Middle frontal gyrus (tissue), 1 donor: ENCODE measurements around the gene RGS18.
"Not testable (repeated sequence)": the region's sequence is repeated elsewhere in the genome, so short reads cannot be mapped to it uniquely, and the experiment has no call there.

Experiments used
- DNase-seq: peaks from one replicate; pipeline ENCODE4 v3.0.0-alpha.2; 2015; ENCODE audit warnings: low spot score; ENCODE audit errors: extremely low spot score

Gene RGS18, protein sequence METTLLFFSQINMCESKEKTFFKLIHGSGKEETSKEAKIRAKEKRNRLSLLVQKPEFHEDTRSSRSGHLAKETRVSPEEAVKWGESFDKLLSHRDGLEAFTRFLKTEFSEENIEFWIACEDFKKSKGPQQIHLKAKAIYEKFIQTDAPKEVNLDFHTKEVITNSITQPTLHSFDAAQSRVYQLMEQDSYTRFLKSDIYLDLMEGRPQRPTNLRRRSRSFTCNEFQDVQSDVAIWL

DNA sequence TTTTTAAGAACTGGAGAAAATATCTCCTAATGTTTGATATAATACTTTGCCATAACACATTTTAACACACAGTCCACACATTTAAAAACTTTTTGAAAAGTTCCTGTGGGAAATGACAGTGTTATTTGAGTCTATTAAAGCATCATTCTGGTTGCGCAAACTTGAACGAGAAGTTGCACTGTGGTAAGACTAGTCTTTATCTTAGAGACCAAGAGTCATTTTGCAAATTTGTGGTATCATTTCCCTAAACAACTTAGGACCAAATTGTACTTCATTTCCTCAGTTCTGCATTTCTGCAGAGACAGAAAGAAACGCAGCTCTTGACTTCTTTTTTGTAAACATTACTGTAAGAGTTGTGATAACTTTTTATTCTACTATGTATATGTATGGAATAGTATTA, at the start of gene RGS18:
RGS18 (plus strand) TSS at position 282 of the 400 bp plus-strand sequence. CDS start 176 bp downstream, outside the sequence.
- DNase-seq: no peak

DNA sequence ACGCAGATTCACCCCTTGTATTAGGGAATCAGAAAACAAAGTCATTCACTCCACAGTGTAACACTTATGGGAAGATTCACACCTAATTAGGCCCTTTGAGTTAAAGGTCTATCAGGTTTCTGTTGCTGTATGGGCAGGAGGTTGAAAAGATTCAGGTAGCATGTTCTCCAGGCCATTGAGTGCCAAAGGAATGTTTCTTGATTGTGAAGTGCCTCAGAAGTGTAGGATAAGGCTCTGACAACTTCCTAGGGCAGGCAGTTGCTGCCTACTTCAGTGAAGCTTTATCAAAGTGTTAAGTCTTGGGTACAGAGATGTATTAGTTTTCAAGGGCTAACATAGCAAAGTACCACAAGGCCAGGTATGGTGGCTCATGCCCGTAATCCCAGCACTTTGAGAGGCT, 48.7 kb upstream of the RGS18 start:
- no peak for DNase-seq

DNA sequence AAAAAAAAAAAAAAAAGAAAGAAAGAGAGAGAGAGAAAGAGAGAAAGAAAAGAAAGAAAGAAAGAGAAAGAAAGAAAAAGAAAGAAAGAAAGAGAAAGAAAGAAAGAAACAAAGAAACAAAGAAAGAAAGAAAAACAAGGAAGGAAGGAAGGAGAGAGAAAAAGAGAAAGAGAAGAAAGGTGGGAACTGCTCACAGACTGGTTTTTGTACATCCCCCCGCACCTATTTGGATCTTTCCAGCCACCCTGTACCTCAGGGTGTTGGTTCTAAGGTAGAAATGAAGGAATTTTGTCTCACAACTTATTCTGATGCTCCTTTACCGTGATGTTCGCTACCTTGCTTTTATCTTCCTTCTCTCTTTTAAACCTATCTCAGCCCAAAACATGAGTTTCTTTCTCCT, 43.3 kb upstream of the RGS18 start:
- no peak for DNase-seq

DNA sequence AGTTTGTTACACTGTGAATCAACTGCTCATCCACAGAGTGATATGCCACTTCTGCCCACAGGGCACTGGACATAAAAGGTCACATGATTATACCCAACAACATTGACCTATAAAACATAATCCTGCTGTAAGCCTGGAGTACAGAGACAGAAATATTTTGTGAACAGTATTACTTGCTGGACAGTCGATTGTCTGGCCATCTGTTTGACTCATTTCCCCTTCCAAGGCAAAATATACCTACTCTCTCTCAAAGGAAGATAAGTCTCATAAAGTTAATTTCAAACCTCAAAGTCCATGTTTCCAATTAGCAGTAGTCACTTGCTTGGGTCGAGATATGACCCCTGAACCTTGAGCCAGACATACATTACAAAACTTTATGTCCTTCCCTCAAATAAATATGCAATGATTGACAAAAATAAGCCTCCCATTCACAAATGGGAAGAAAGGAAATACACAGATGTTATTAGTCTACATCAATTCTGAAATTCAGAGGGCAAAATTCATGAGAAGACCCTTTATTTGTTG, 39.3 kb upstream of the RGS18 start:
- DNase-seq: no peak

DNA sequence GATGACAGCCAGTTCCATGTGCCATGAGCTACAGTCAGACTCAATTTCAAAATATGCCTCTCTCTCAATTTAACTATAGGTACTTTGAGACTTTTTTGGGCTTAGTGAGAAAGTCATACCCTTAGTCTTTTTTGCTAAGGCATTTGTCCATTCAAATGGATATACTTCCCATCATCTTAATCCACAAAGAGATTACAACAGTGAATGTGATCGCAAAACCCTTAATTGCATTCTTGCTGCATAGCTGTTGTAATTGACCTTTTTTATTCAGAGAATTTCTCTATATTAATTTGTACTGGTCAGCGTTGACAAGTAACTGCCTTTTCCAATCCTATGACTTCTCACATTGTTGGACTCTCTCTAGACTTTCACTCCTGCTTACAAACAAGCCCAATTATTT, 38.6 kb upstream of the RGS18 start:
- DNase-seq: no peak

DNA sequence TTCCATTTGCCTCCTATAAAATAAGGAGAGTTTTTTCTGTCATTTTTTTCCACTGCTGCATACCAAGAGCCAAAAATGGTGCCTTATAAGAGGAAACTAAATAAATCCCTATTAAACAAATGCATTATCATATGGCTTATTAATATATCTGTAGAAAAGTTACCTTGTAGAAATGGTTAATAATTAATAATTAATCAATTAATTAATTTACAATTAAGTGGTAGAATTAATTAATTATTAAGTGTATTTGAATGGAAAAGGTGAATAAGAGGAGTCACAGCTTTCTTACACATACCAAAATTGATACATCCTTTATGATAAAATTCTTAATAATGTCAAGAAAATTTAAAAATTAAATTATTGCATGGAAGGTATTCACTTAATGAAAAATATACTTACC, 35.6 kb upstream of the RGS18 start:
- DNase-seq: no peak

DNA sequence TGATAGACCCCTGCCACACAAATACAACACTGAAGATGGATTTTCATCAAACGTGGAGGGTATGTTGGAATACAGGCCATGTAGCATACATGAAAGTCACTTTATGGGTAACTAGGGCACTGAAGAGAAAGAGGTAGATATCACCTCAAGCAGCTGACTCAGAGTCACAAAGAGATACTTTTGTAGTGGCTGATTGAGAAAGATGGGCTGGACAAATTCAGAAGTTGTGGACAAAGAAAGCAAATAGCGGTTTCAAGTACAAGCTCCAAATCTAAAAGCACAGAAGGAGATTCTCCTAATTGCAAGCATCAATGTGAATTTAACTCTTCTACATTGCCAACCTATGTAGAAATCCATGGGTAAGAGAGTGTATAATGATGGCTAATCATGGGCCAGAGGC, 35.0 kb upstream of the RGS18 start:
- DNase-seq: no peak

DNA sequence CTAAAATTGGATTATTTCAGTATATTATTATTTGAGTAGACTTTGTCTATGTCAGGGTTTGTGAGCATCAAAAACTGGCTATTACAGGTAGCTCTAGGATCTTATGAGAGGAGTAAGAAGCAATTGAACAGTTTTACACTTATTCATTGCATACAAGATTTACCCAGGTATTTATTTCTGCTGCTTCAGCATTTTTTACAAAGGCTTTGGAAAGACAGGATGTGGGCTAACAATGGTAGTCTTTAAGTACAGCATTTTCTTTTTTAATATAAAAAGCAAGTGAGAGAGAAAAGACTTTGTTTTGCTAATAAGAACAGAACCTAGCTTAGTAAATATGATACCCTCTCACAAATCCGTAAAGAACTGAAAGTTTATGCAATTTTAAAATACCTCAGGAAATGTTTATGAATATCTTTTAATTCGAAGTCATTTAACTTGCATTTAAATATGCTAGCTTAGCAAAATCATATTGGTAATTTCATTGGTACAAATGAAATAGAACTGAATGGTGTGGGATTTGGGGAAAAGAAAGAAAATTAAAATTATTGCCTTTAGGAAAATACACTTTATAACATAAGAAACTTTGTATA, 32.1 kb upstream of the RGS18 start:
- no peak for DNase-seq

DNA sequence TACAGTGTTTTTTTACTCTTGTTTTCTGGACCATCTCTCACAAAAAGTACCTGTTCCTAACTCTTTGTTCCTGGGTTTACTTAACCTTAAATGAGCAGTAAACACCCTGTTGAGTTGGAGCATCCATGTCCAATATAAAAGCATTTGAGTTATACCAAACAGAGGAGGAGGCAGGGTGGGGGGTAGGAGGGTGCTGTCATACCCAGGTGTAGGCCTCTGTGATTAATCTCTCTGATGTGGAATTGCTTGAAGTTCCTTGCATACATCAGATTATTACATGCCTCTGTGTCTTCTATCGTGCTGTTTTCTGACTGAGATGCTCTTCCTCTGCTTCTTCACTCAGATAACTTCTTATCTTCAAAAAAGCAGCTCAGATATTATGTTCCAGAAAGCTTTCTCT, 28.1 kb upstream of the RGS18 start:
- DNase-seq: no peak

DNA sequence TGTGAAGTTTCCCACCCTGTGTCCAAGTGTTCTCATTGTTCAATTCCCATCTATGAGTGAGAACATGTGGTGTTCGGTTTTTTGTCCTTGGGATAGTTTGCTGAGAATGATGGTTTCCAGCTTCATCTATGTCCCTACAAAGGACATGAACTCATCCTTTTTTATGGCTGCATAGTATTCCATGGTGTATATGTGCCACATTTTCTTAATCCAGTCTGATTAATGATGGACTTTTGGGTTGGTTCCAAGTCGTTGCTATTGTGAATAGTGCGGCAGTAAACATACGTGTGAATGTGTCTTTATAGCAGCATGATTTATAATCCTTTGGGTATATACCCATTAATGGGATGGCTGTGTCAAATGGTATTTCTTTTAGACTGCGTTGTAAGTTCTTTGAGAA, 27.4 kb upstream of the RGS18 start:
- not testable (repeated sequence) for DNase-seq

DNA sequence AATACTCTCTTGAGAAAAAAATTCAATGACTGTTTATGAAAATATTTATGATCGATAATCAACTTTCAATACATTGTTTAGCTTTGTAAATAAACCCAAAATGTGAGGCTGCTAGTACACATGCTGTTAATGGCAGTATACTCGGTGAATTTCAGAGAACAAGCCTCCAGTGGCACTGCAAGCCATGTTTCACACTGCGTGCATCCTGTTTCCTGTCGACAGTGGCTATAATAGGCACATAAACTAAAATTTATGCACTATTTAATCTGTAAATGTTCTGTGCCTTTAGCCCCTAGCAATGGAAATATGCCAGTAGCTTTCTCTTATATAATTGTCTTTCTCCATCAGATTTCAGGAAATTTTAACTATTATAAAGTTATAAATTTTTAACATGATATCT, 26.3 kb upstream of the RGS18 start:
- no peak for DNase-seq

DNA sequence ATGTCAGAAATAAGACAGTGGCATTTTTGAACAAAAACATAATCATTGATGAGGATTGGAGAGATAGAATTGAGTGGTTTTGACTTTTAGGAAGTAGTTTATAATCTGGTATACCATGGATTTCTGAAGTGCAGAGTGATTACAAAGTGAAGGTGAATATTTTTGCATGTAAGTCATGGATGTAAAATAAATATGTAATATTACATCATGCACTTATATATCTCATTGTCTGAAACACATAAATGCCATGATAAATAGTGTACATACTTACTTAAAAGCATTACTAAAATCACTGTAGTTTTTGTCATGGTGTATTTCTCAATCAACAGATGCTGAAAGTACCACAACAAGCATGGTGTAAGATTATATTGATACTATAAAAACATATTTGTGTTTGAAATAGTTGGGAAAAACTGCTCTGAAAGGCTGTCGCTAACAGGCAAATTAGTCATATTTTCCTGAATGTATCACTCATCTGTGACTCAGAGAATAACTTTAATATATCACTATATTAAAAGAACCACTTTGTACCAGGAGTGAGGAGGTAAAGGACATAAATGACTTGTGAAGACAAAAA, 24.8 kb upstream of the RGS18 start:
- DNase-seq: no peak

DNA sequence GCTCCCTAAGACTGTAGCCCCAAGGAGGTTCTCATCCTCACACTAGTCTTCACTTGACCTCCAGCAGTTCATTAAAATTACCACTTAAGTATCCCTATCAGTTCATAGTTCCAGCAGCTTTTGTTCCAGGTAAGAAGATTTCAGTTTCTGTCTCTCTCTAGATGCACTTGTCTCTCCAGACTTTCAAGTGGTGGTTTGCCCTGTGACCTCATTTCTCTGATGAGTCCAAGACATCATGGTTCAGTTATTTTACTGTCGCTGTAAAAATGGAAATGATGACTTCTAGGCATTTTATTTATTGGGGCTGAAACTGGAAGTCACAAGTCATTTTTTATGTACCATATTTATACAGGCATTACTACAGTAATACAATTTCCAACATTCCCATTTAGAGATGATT, 17.9 kb upstream of the RGS18 start:
- DNase-seq: no peak

DNA sequence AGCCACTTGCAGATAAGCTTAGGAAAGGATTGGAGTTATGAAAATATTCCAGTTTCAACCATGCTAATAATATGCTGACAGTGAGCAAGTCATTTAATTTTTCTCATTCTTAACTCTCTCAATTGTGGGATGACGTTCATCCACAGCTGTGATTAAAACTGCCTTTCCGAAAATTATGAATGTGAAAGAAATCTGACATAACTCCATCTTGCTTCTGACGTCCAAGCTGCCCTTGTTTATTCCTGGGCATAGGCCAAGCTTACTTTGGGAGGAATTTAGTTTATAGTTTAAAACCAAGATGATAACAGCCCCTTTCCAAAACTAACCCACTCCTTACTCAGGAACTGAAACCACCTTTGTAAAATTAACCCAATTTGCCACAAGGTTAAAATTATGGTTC, 11.0 kb upstream of the RGS18 start:
- DNase-seq: no peak

DNA sequence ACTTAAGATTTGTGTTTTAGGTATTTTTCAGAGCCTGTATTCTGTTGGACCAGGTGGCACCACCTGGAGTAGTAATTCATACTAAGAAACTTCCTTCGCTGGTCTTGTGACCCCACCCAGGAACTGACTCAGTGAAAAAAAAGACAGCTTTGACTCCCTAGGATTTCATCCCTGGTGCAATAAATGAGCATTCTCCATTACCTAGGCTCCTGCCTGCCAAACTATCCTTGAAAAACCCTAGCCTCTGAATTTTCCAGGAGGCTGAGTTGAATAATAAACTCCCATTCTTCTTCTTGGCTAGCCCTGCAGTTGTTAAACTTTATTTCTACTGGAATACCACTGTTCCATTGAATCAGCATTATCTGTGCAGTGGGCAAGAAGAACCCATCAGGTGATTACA, 10.6 kb upstream of the RGS18 start:
- DNase-seq: no peak

DNA sequence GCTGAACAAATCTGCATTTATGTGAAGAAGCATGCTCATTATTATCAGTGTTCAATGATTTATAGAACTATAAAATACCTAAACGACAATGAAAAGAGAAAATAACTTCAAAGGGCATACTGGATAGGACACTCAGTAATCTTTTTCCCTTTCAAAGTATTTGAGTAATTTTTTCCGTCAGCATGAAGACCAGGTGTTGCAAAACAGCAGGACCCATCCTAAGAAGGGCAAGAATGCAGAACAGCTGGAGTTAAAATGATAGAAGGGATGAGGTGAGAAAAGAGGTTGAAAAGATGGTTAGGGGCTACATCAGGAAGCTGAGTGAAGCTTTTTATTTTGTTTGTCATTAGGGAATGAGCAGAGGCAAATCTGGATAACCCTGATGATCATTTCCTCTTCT, 7.1 kb upstream of the RGS18 start:
- DNase-seq: no peak

DNA sequence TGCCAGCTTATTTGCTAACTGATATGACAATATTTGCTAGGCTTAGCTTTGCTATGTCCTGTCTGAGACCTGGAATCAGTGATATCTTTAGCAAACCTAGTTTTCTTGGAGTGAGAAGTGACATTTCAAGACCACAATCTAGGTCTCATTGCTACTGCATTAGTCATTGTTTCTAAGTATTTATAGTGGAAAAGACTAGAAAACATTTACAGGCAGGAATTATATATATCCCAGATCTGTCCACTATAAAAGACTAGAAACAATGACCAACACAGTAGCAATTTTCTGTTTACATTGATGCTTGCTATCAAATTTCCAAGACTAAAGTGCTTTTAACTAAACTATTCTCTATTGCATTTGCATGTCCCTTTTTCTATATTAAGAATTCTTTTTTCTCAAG, 5.0 kb upstream of the RGS18 start:
- DNase-seq: no peak

DNA sequence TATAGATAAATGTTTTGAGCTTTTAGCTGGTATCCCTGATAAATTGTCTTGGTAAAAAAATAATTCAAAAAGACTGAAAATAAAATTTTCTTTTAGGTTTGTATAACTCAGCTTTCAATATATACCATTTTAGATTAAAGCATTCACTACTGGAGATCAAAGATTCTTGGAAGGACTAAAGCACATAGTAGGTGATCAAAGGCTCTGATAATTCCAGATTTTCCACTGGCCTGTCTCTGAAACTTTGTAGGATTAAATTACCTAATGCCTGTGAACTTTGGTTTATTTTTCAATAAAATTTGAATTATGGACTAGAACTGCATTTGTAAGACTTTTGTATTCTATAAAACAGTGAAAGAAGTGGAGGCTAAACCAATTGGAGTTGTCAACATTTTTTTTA, 1.2 kb upstream of the RGS18 start:
- no peak for DNase-seq

DNA sequence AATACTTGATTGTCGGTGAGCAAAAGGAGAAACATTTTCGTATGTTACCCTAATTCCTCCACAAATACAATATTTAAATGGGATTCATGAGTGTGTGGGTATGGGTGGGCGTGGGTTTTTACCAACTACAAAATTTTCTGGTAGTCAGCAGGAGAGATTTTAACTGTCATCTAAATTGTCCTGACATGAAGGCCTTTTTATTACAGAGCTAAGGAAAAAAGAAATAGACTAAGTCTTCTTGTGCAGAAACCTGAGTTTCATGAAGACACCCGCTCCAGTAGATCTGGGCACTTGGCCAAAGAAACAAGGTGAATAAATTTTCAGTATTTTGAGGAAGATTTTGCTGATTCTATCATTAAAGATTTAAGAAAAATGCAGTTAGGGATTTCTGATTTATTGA, 752 bp downstream of the RGS18 start:
- DNase-seq: no peak

DNA sequence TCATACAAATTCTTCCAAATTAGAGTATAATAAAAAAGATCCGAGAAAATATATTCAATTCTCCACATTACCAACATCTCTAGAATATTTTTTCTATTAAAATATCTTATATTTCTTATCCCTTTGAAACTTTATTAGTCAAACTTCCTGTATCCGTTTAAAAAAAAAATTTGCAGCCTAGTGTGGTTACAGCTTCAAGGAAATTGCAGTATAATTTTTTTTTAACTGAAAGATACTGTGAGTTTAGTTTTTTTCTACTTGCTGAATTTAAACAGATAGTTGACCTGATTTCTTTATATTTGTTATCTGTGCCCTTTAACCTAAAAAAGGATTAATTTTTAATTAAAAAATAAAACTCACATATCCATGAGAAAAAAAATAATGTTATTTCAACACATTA, 1.5 kb downstream of the RGS18 start:
- DNase-seq: no peak

DNA sequence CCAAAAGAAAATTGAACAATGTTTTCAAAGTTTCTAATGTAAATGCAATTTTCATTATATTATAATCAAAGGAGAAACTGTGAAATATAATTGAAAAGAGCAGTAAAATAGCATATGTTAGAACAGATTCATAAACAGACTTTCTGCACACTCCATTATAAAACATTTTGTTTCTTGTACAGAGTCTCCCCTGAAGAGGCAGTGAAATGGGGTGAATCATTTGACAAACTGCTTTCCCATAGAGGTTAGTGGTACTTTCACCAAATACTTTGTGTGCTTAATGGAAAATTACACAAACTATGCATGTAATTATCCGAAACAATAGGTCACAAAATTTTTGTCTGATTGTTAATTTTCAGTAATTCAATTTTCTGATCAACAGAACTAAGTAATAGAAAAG, 1.9 kb downstream of the RGS18 start:
- no peak for DNase-seq

DNA sequence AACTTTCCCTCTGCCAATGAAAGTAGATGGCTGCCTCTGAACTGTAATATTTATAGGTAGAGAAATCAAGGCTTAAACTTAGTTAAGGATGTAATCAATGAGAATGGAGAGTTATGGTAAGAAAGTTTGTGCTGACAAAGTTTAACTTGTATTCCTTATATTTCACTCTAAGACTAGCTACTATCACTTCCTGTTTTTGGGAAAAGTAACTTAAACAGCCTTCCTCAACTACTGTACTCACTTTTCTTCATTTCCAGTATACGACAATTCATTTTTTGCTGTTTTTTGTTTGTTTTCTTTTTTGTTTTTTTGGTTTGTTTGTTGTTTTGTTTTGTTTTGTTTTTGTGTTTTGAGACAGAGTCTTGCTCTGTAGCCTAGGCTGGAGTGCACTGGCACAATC, 3.7 kb downstream of the RGS18 start:
- no peak for DNase-seq

DNA sequence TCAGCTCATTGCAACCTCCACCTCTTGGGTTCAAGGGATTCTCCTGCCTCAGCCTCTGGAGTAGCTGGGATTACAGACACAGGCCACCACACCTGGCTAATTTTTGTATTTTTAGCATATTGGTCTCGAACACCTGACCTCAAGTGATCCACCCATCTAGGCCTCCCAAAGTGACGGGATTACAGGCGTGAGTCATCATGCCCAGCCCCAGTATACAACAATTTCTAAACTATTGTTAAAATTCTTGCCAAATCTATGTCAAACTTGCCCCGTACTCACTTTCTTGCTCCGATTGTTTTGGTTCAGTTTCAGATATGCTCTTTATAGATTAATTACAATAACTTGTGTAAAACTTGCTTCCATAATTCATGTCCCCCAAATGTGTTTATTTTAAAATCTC, 4.1 kb downstream of the RGS18 start:
- no peak for DNase-seq
